Ovary (tissue), 9 donors: ENCODE measurements around the gene PHC2. TPM values are rescaled to one million over a fixed set of nuclear protein-coding genes. Genes with fewer than 3 reads are reported as not detected.

ENCODE experiments used
- DNase-seq, 5 donors: peaks; one replicate each; pipeline ENCODE4 v3.0.0-alpha.2; 2019 to 2020
- H3K27ac ChIP-seq, 2 donors: fragments of 200-600 bp; one replicate each; pipeline versions ENCODE4 v1.5.1 to v1.8.0; 2019 to 2022
- H3K27me3 ChIP-seq: fragments of 200-600 bp; one replicate; pipeline ENCODE4 v1.8.0; 2022
- H3K36me3 ChIP-seq: fragments of 200-600 bp; sonication (generic); one replicate; pipeline ENCODE4 v1.5.1; 2019
- H3K4me1 ChIP-seq: one replicate; pipeline ENCODE4 v1.8.1; 2013; ENCODE audit warnings: mild to moderate bottlenecking, moderate library complexity; ENCODE audit not compliant: insufficient read depth
- H3K4me3 ChIP-seq: fragments of 200-600 bp; sonication (generic); one replicate; pipeline ENCODE4 v1.5.1; 2017
- H3K9me3 ChIP-seq, 2 donors: fragments of 200-600 bp in 1 of 2; sonication (generic) in 1 of 2; one replicate each; pipeline versions ENCODE4 v1.5.1 to v1.8.1; 2013 to 2019; ENCODE audit warnings: mild to moderate bottlenecking in 1 of 2, moderate library complexity in 1 of 2
- CTCF ChIP-seq, 3 donors: fragments of 450-650 bp in 2 of 3; fragments of 200-600 bp in 1 of 3; IDR thresholded peaks; one replicate each; pipeline versions ENCODE4 v1.5.1 to v1.8.0; 2016 to 2022; ENCODE audit warnings: antibody characterized with exemption in 3 of 3, mild to moderate bottlenecking in 1 of 3
- EP300 ChIP-seq: sonication (generic); formaldehyde crosslinking; IDR thresholded peaks from one replicate; pipeline ENCODE4 v1.6.1; 2017; ENCODE audit warnings: antibody characterized with exemption
- POLR2A ChIP-seq: fragments of 450-650 bp; IDR thresholded peaks from one replicate; pipeline ENCODE4 v1.6.1; 2017; ENCODE audit warnings: antibody characterized with exemption, mild to moderate bottlenecking, moderate library complexity
- WGBS, 3 donors: extraction: QIAGEN DNeasy Blood & Tissue Kit in 1 of 3; methylation state at CpG; one replicate each; pipeline versions ENCODE4 v1.1.5 to v1.1.7; 2013 to 2017; 5-methylcytosine and 5-hydroxymethylcytosine counted together
- intact Hi-C, 4 donors: fragments of 100-400 bp; cut with DNase I; formaldehyde crosslinking; loops; one replicate each; pipeline versions ENCODE4 v1.11.0 to v1.15.1; 2022 to 2023
- polyA plus RNA-seq, 2 donors: library from polyadenylated mRNA; stranded (reverse); fragments of 200-250 nt in 1 of 2; fragments of 350-450 nt in 1 of 2; fragmentation: Illumina TruSeq in 1 of 2; extraction: RNeasy Lipid Tissue Mini Kit (QIAGEN cat#74804) in 1 of 2; gene quantifications; one replicate each; pipeline ENCODE4 v1.2.3, GENCODE V29; 2013 to 2014
- total RNA-seq, 7 donors: library from RNA; depleted of rRNA in 2 of 7; stranded (reverse); fragments of >200 nt in 2 of 7; fragmentation: NEBNext Ultra II Directional in 3 of 7; extraction: Animal tissue kit (Norgen Biotek cat#: 25700) in 3 of 7; gene quantifications; one replicate each; pipeline versions ENCODE4 v1.1.0 to v1.2.4, GENCODE V29; 2016 to 2023
- donor health status: DM: no; HTN: no; CAD: no; lungs with moderate emphysema.
- donor health status: DM: no; HTN: no; CAD: no.
- donor health status: Bipolar disorder and iron deficiency.
- donor health status: DM: yes; HTN: yes; CAD: no.
- donor health status: DM: no; HTN: no; CAD: no.
- donor health status: DM: yes; HTN: yes; CAD: no.

Gene PHC2
- total and polyA plus RNA-seq, 9 donors: 52.3 to 101 (median 85.5) TPM

- H3K36me3 ChIP-seq: no peaks in the 10 kb centered on the region
- H3K4me1 ChIP-seq: no peaks in the 10 kb centered on the region
- no peaks in the 10 kb centered on the region for H3K27me3 ChIP-seq
- H3K4me3 ChIP-seq: no peak overlapping the region
- no peak for TF ChIP-seq EP300
- TF ChIP-seq CTCF (IDR thresholded peaks at IDR 0.05): no peak
- no peak for TF ChIP-seq POLR2A
- no peak overlapping the region for H3K27ac ChIP-seq
- WGBS, 3 donors: 72 to 88% (median 86%) methylated on average over 6 of the region's 6 CpGs
- no peak for DNase-seq
- intact Hi-C loops: no loop called here
- H3K9me3 ChIP-seq: no peaks in the 10 kb centered on the region
These were observed 10.3 kb upstream of the PHC2 start for GRCh38 chr1:33441088-33441745.

- intact Hi-C loops: no loop called here
- no peaks in the 10 kb centered on the region for H3K9me3 ChIP-seq
- TF ChIP-seq POLR2A (no peak), CTCF (IDR thresholded peaks at IDR 0.05) (no peak), EP300 (no peak)
- no peaks in the 10 kb centered on the region for H3K36me3 ChIP-seq
- no peak overlapping the region for H3K4me3 ChIP-seq
- no peak overlapping the region for H3K27ac ChIP-seq
- WGBS, 3 donors: 22 to 29% (median 22%) methylated on average over 1 of the region's 1 CpG
- H3K4me1 ChIP-seq: peaks cover 1% of the 10 kb centered on the region
- no peak for DNase-seq
- no peaks in the 10 kb centered on the region for H3K27me3 ChIP-seq
These were observed 8.8 kb upstream of the PHC2 start for GRCh38 chr1:33439662-33440061.

- Histone ChIP-seq H3K27ac (no peak overlapping the region), H3K27me3 (no peaks in the 10 kb centered on the region), H3K9me3 (no peaks in the 10 kb centered on the region), H3K36me3 (no peaks in the 10 kb centered on the region), H3K4me3 (no peak overlapping the region), H3K4me1 (peaks cover 5% of the 10 kb centered on the region)
- intact Hi-C loops: no loop called here
- TF ChIP-seq EP300 (no peak), POLR2A (no peak), CTCF (IDR thresholded peaks at IDR 0.05) (no peak)
- 81 to 88% (median 85%) methylated on average over 6 of the region's 6 CpGs for WGBS, 3 donors
- DNase-seq: no peak
These were observed 7.7 kb upstream of the PHC2 start for GRCh38 chr1:33438364-33439160.

GRCh38 chr1:33436557-33437285, 5.8 kb upstream of the PHC2 start:
- TF ChIP-seq CTCF (IDR thresholded peaks at IDR 0.05): no peak
- TF ChIP-seq POLR2A: no peak
- TF ChIP-seq EP300: no peak
- no peak overlapping the region for H3K27ac ChIP-seq
- intact Hi-C loops: no loop called here
- H3K4me1 ChIP-seq: peaks cover 8% of the 10 kb centered on the region
- WGBS, 3 donors: 67 to 86% (median 77%) methylated on average over 4 of the region's 4 CpGs
- DNase-seq: no peak
- no peaks in the 10 kb centered on the region for H3K36me3 ChIP-seq
- no peak overlapping the region for H3K4me3 ChIP-seq
- no peaks in the 10 kb centered on the region for H3K27me3 ChIP-seq
- H3K9me3 ChIP-seq: no peaks in the 10 kb centered on the region
